ENCODE measurements around the gene ADGRL3.

Gene ADGRL3

GRCh38 chr4:61657016-61657415, 456.9 kb downstream of the ADGRL3 start:
- DNase-seq (ENCODE audit: low read depth) = no peak
- no peak overlapping the region for H3K4me3 ChIP-seq (ENCODE audit: low read depth, low read length)
- TF ChIP-seq, protein P1, sequence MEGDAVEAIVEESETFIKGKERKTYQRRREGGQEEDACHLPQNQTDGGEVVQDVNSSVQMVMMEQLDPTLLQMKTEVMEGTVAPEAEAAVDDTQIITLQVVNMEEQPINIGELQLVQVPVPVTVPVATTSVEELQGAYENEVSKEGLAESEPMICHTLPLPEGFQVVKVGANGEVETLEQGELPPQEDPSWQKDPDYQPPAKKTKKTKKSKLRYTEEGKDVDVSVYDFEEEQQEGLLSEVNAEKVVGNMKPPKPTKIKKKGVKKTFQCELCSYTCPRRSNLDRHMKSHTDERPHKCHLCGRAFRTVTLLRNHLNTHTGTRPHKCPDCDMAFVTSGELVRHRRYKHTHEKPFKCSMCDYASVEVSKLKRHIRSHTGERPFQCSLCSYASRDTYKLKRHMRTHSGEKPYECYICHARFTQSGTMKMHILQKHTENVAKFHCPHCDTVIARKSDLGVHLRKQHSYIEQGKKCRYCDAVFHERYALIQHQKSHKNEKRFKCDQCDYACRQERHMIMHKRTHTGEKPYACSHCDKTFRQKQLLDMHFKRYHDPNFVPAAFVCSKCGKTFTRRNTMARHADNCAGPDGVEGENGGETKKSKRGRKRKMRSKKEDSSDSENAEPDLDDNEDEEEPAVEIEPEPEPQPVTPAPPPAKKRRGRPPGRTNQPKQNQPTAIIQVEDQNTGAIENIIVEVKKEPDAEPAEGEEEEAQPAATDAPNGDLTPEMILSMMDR (IDR thresholded peaks at IDR 0.05; ENCODE audit: low read depth, low read length, missing control alignments) = no peak
- in situ Hi-C loops (cut with HindIII; ENCODE audit: low sequenced_read_pairs) = no loop called here

- TF ChIP-seq, protein P1 (IDR thresholded peaks at IDR 0.05; ENCODE audit: low read depth, low read length, missing control alignments) = no peak
Observed at GRCh38 chr4:61661960-61662359, 461.8 kb downstream of the ADGRL3 start.

DNA sequence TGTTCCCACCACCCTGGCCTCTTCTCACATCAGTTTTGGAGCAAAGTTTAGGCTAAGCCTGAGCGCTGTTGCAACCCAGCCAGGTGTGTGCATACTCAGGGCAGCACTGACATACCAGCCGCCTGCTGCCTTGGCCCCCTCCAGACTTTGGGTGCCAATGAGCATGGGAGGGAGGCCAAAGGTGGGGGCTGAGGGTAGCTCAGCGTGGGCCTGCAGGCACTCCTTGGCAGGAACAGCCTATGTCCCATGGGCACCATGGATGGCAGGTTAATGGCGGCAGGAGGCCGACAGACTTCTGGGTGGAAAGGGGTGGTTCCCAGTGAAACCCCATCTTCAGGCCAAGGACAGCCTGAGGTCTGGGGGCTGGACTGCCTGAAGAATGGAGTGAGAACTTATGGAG, 462.2 kb downstream of the ADGRL3 start:
- TF ChIP-seq, protein P1 (IDR thresholded peaks at IDR 0.05; ENCODE audit: low read depth, low read length, missing control alignments) = no peak
- no peak for DNase-seq (ENCODE audit: low read depth)
- H3K4me3 ChIP-seq (ENCODE audit: low read depth, low read length) = no peak overlapping the region
- in situ Hi-C loops (cut with HindIII; ENCODE audit: low sequenced_read_pairs) = no loop called here

More at GRCh38 chr4:61661960-61662359, 461.8 kb downstream of the ADGRL3 start:
- in situ Hi-C loops (cut with HindIII; ENCODE audit: low sequenced_read_pairs) = no loop called here
- no peak for DNase-seq (ENCODE audit: low read depth)
- no peak overlapping the region for H3K4me3 ChIP-seq (ENCODE audit: low read depth, low read length)

GRCh38 chr4:61663310-61663709, 463.2 kb downstream of the ADGRL3 start:
- H3K4me3 ChIP-seq (ENCODE audit: low read depth, low read length) = no peak overlapping the region
- no peak for DNase-seq (ENCODE audit: low read depth)
- TF ChIP-seq, protein P1 (IDR thresholded peaks at IDR 0.05; ENCODE audit: low read depth, low read length, missing control alignments) = no peak
- in situ Hi-C loops (cut with HindIII; ENCODE audit: low sequenced_read_pairs) = no loop called here

GRCh38 chr4:61665649-61666048, 465.5 kb downstream of the ADGRL3 start:
- no peak overlapping the region for H3K4me3 ChIP-seq (ENCODE audit: low read depth, low read length)
- no peak for DNase-seq (ENCODE audit: low read depth)
- in situ Hi-C loops (cut with HindIII; ENCODE audit: low sequenced_read_pairs) = no loop called here
- TF ChIP-seq, protein P1 (IDR thresholded peaks at IDR 0.05; ENCODE audit: low read depth, low read length, missing control alignments) = no peak

GRCh38 chr4:61666244-61666643, 466.1 kb downstream of the ADGRL3 start:
- no peak overlapping the region for H3K4me3 ChIP-seq (ENCODE audit: low read depth, low read length)
- in situ Hi-C loops (cut with HindIII; ENCODE audit: low sequenced_read_pairs) = no loop called here
- peak; percentile 26 for DNase-seq (ENCODE audit: low read depth)
- TF ChIP-seq, protein P1 (IDR thresholded peaks at IDR 0.05; ENCODE audit: low read depth, low read length, missing control alignments) = no peak

- no peak for DNase-seq (ENCODE audit: low read depth)
- no peak overlapping the region for H3K4me3 ChIP-seq (ENCODE audit: low read depth, low read length)
- in situ Hi-C loops (cut with HindIII; ENCODE audit: low sequenced_read_pairs) = no loop called here
- TF ChIP-seq, protein P1 (IDR thresholded peaks at IDR 0.05; ENCODE audit: low read depth, low read length, missing control alignments) = no peak
Observed at GRCh38 chr4:61671599-61671998, 471.5 kb downstream of the ADGRL3 start.
